ENCODE results near the gene MS4A18.
A peak's percentile ranks its signal among the peaks of the same experiment; 100 is the strongest.
"Not testable (repeated sequence)": the region's sequence is repeated elsewhere in the genome, so short reads cannot be mapped to it uniquely, and the experiment has no call there.

The MS4A18 gene

GRCh38 chr11:60740573-60740972 is 16.1 kb downstream of the MS4A18 start:
- DNase-seq, result no peak

- DNase-seq, result no peak
These were observed 16.9 kb downstream of the MS4A18 start for GRCh38 chr11:60741421-60741820.

- DNase-seq, result no peak
These were observed 18.5 kb downstream of the MS4A18 start for GRCh38 chr11:60743058-60743457.

- DNase-seq, result no peak
These were observed 19.6 kb downstream of the MS4A18 start for GRCh38 chr11:60744114-60744513.

GRCh38 chr11:60747359-60747873 is 22.9 kb downstream of the MS4A18 start:
- DNase-seq, result no peak

- no peak for DNase-seq
These were observed 23.7 kb downstream of the MS4A18 start for GRCh38 chr11:60748225-60748624.

- no peak for DNase-seq
These were observed 24.3 kb downstream of the MS4A18 start for GRCh38 chr11:60748821-60749220.

GRCh38 chr11:60750911-60751310 is 26.4 kb downstream of the MS4A18 start:
- DNase-seq, result no peak

- peak; percentile 25 for DNase-seq
These were observed 28.8 kb downstream of the MS4A18 start for GRCh38 chr11:60753309-60753708.

- no peak for DNase-seq
These were observed 30.4 kb downstream of the MS4A18 start for GRCh38 chr11:60754887-60755286.

GRCh38 chr11:60756307-60757032 is 31.9 kb downstream of the MS4A18 start, which contains the start of gene MS4A15:
MS4A15 (plus strand) TSS chr11:60756867; CDS start chr11:60763734, 6,867 bp downstream.
- peak; percentile 72 for DNase-seq

- DNase-seq, result no peak
These were observed 32.8 kb downstream of the MS4A18 start for GRCh38 chr11:60757231-60757800.

- not testable (repeated sequence) for DNase-seq
These were observed 34.2 kb downstream of the MS4A18 start for GRCh38 chr11:60758671-60759070.

- DNase-seq, result peak; percentile 67
These were observed 35.1 kb downstream of the MS4A18 start for GRCh38 chr11:60759438-60760225.

GRCh38 chr11:60761436-60762190 is 37.1 kb downstream of the MS4A18 start:
- no peak for DNase-seq

- DNase-seq, result peak; percentile 60
These were observed 38.6 kb downstream of the MS4A18 start for GRCh38 chr11:60762851-60763691.

GRCh38 chr11:60763692-60764369 is 39.3 kb downstream of the MS4A18 start:
- DNase-seq, result no peak

- peak; percentile 27 for DNase-seq
These were observed 40.4 kb downstream of the MS4A18 start for GRCh38 chr11:60764879-60765278.

- DNase-seq, result no peak
These were observed 40.8 kb downstream of the MS4A18 start for GRCh38 chr11:60765355-60765754.

GRCh38 chr11:60766547-60766946 is 42.0 kb downstream of the MS4A18 start:
- no peak for DNase-seq

GRCh38 chr11:60767388-60767811 is 42.9 kb downstream of the MS4A18 start:
- peak; percentile 49 for DNase-seq
